LoVo (cell line): ENCODE measurements around the gene PPP1R9B.

ENCODE experiments used
- DNase-seq: peaks from one replicate; pipeline ENCODE4 v3.0.0-alpha.2; 2016; ENCODE audit warnings: low spot score

The PPP1R9B gene

GRCh38 chr17:50105811-50106210 lies 44.7 kb downstream of the PPP1R9B start:
- no peak for DNase-seq

GRCh38 chr17:50103941-50104340 lies 46.5 kb downstream of the PPP1R9B start:
- no peak for DNase-seq

GRCh38 chr17:50103252-50103651 lies 47.2 kb downstream of the PPP1R9B start:
- no peak for DNase-seq

GRCh38 chr17:50102164-50102991 lies 48.1 kb downstream of the PPP1R9B start:
- DNase-seq, result peak; percentile 22

GRCh38 chr17:50101346-50102163 lies 48.9 kb downstream of the PPP1R9B start:
- no peak for DNase-seq

GRCh38 chr17:50100921-50101345 lies 49.5 kb downstream of the PPP1R9B start:
- DNase-seq, result no peak

- no peak for DNase-seq
These were observed 50.0 kb downstream of the PPP1R9B start for GRCh38 chr17:50100480-50100883.

GRCh38 chr17:50099003-50099402 lies 51.5 kb downstream of the PPP1R9B start:
- DNase-seq, result no peak

GRCh38 chr17:50098583-50098982 lies 51.9 kb downstream of the PPP1R9B start:
- no peak for DNase-seq

GRCh38 chr17:50097926-50098325 lies 52.6 kb downstream of the PPP1R9B start:
- no peak for DNase-seq

- DNase-seq, result no peak
These were observed 53.0 kb downstream of the PPP1R9B start for GRCh38 chr17:50097455-50097854.

GRCh38 chr17:50096758-50097157 lies 53.7 kb downstream of the PPP1R9B start:
- no peak for DNase-seq

- no peak for DNase-seq
These were observed 54.4 kb downstream of the PPP1R9B start for GRCh38 chr17:50096092-50096491.

GRCh38 chr17:50095626-50096037 lies 54.8 kb downstream of the PPP1R9B start:
- no peak for DNase-seq

- peak; percentile 95 for DNase-seq
These were observed 55.5 kb downstream of the PPP1R9B start, which contains the start of gene PDK2 for GRCh38 chr17:50094753-50095619. TSS of gene PDK2 (plus strand) at chr17:50095351. CDS start at chr17:50095436, 85 bp downstream.

- DNase-seq, result peak; percentile 87
These were observed 56.2 kb downstream of the PPP1R9B start for GRCh38 chr17:50094243-50094752.

- no peak for DNase-seq
These were observed 56.7 kb downstream of the PPP1R9B start for GRCh38 chr17:50093807-50094206.

- no peak for DNase-seq
These were observed 57.2 kb downstream of the PPP1R9B start for GRCh38 chr17:50093246-50093645.

GRCh38 chr17:50091918-50092285 lies 58.6 kb downstream of the PPP1R9B start:
- DNase-seq, result no peak

- DNase-seq, result no peak
These were observed 59.2 kb downstream of the PPP1R9B start for GRCh38 chr17:50090971-50091917.

- no peak for DNase-seq
These were observed 60.4 kb downstream of the PPP1R9B start for GRCh38 chr17:50090071-50090470.
